Colonic mucosa (tissue), 4 donors: ENCODE results near the gene ARHGAP26. TPM values are rescaled to one million over a fixed set of nuclear protein-coding genes. Genes with fewer than 3 reads are reported as not detected.

Experiments used
- DNase-seq: peaks from one replicate; pipeline ENCODE4 v3.0.0-alpha.2; 2020
- H3K27ac ChIP-seq: fragments of 200-600 bp; one replicate; pipeline ENCODE4 v1.8.0; 2021
- H3K27me3 ChIP-seq: fragments of 200-600 bp; one replicate; pipeline ENCODE4 v1.8.0; 2021
- H3K36me3 ChIP-seq: fragments of 200-600 bp; one replicate; pipeline ENCODE4 v1.8.0; 2021
- H3K4me1 ChIP-seq: fragments of 200-600 bp; one replicate; pipeline ENCODE4 v1.8.0; 2021; ENCODE audit warnings: mild to moderate bottlenecking
- H3K4me3 ChIP-seq: fragments of 200-600 bp; one replicate; pipeline ENCODE4 v1.8.0; 2021
- H3K9ac ChIP-seq, 2 donors: one replicate each; pipeline ENCODE4 v1.7.0; 2013; ENCODE audit warnings: control low read depth in 2 of 2, low read depth in 2 of 2, low read length in 2 of 2
- H3K9me3 ChIP-seq: fragments of 200-600 bp; one replicate; pipeline ENCODE4 v1.8.0; 2021
- intact Hi-C: fragments of 100-400 bp; cut with DNase I; formaldehyde crosslinking; loops from one replicate; pipeline ENCODE4 v1.14.1; 2022
- total RNA-seq, 2 donors: library from RNA; stranded (reverse); fragmentation: NEBNext Ultra II Directional in 1 of 2; extraction: Animal tissue kit (Norgen Biotek cat#: 25700) in 1 of 2; gene quantifications; one replicate each; pipeline ENCODE4 v1.2.1, GENCODE V29; 2021
- TF ChIP-seq, protein P1 (sequence below): fragments of 200-600 bp; IDR thresholded peaks from one replicate; pipeline ENCODE4 v1.8.0; 2022; ENCODE audit warnings: antibody characterized with exemption, mild to moderate bottlenecking
- donor health status: healthy.
- donor health status: DM: no; HTN: no; CAD: no.
- donor health status: DM: no; HTN: no; CAD: no.

ARHGAP26 gene
- total RNA-seq, 2 donors from 2014 or later: 59.1 to 74.0 TPM

DNA sequence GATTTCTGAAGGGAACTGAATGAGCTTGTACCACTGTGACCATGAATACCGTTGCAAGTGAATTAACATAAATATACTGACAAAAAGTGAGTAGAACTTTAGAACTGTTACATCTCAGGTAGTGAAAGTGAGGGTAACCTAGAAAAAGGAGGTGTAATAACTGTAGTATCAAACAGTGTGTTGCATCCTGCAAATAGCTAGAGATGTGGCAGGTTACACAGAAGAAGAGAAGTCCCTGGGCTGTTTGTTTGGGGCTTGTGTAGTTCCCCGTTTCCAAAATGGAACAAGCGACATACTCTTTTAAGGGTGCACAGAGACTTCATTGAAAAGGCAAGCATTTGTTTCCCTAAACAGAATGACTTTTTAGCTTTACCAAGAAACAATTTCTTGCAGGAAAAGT, 418.5 kb downstream of the ARHGAP26 start:
- intact Hi-C loops: no loop called here
- no peak overlapping the region for H3K4me3 ChIP-seq
- TF ChIP-seq, protein P1, sequence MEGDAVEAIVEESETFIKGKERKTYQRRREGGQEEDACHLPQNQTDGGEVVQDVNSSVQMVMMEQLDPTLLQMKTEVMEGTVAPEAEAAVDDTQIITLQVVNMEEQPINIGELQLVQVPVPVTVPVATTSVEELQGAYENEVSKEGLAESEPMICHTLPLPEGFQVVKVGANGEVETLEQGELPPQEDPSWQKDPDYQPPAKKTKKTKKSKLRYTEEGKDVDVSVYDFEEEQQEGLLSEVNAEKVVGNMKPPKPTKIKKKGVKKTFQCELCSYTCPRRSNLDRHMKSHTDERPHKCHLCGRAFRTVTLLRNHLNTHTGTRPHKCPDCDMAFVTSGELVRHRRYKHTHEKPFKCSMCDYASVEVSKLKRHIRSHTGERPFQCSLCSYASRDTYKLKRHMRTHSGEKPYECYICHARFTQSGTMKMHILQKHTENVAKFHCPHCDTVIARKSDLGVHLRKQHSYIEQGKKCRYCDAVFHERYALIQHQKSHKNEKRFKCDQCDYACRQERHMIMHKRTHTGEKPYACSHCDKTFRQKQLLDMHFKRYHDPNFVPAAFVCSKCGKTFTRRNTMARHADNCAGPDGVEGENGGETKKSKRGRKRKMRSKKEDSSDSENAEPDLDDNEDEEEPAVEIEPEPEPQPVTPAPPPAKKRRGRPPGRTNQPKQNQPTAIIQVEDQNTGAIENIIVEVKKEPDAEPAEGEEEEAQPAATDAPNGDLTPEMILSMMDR: no peak

GRCh38 chr5:143190260-143190810, 420.2 kb downstream of the ARHGAP26 start:
- intact Hi-C loops: no loop called here
- no peak for DNase-seq
- H3K4me1 ChIP-seq: no peaks in the 10 kb centered on the region
- no peaks in the 10 kb centered on the region for H3K36me3 ChIP-seq
- H3K9me3 ChIP-seq: no peaks in the 10 kb centered on the region
- H3K9ac ChIP-seq: no peak overlapping the region
- TF ChIP-seq, protein P1: no peak
- H3K27ac ChIP-seq: no peak overlapping the region
- H3K27me3 ChIP-seq: no peaks in the 10 kb centered on the region
- H3K4me3 ChIP-seq: no peak overlapping the region

More for the DNA sequence above, 418.5 kb downstream of the ARHGAP26 start:
- DNase-seq: no peak
- no peak overlapping the region for H3K27ac ChIP-seq
- H3K27me3 ChIP-seq: no peaks in the 10 kb centered on the region
- no peaks in the 10 kb centered on the region for H3K36me3 ChIP-seq
- H3K4me1 ChIP-seq: no peaks in the 10 kb centered on the region
- H3K9ac ChIP-seq: no peak overlapping the region
- no peaks in the 10 kb centered on the region for H3K9me3 ChIP-seq

DNA sequence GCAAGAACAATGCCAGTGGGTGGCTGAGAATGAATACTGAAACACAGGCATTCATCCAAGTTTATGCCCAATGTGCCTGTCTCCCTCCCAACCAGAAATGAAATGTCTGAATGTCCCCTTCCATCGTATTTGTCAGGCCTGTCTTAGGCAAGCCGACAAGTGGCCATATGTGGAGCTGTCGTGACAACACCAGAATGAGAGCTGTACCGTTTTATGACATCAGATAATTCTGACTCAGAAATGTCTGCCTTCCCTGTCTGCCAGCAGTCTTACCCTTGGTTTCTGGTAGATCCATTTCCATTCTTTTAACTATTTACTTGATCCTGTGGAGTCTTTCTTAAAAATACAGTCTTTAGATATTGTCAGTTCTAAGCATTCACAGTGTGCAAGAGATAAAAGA, 421.5 kb downstream of the ARHGAP26 start:
- DNase-seq: no peak
- Histone ChIP-seq H3K9ac (no peak overlapping the region), H3K4me1 (no peaks in the 10 kb centered on the region), H3K36me3 (no peaks in the 10 kb centered on the region), H3K9me3 (no peaks in the 10 kb centered on the region), H3K4me3 (no peak overlapping the region), H3K27me3 (no peaks in the 10 kb centered on the region), H3K27ac (no peak overlapping the region)
- TF ChIP-seq, protein P1: no peak
- intact Hi-C loops: no loop called here

DNA sequence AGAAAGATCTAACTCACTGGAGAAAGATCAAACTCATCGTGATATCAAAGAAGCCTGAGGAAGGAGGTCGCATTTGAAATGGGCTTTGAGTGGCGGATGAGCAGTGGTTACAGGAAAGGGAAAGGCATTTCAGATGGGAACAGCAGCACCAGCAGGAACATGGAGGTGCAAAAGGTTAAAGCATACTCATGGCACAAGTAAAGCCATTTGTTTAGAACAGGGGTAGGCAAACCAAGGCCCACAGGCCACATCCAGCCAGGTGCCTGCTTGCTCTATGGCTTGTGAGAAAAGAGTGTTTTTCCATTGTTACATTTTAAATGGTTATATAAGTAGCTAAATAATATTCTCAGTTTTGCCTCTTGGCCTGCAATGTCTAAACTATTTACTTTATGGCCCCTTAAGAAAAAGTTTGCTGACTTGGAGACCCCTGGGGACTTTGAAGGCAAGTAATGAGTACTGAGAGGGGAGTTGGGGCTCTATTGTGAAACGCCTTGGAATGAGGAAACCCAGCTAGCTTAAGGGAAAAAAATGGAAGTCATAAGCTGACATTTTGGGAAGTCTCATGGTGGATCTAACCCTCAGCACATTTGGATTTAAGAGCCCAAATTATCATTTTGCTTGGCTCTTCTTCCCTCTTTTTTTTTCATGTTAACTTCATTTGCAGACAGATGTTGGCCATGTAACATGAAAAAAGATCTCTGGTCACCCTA, 422.2 kb downstream of the ARHGAP26 start:
- Histone ChIP-seq H3K9me3 (no peaks in the 10 kb centered on the region), H3K9ac (no peak overlapping the region), H3K27ac (no peak overlapping the region), H3K4me3 (no peak overlapping the region), H3K4me1 (no peaks in the 10 kb centered on the region), H3K36me3 (no peaks in the 10 kb centered on the region), H3K27me3 (no peaks in the 10 kb centered on the region)
- no peak for DNase-seq
- TF ChIP-seq, protein P1: no peak
- intact Hi-C loops: no loop called here

DNA sequence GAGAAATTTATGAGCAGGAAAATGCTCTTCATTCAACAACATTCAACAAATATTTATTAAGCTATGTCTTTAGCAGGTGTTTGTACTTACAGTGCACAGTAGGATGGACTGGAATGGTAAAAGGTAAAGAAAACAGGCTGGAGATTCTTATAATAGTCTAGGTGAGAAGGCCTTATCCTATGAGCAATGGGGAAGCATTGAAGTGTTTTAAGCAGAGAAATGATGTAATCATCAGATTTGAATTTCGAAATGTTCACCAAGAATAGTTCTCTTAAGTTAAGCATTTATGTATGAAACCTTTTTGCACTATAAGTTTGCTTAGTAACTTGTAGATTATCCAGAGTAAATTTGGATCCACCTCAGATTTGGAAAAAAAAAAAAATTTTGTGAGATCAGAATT, 424.0 kb downstream of the ARHGAP26 start:
- intact Hi-C loops: no loop called here
- Histone ChIP-seq H3K27me3 (no peaks in the 10 kb centered on the region), H3K27ac (no peak overlapping the region), H3K9ac (no peak overlapping the region), H3K36me3 (no peaks in the 10 kb centered on the region), H3K9me3 (no peaks in the 10 kb centered on the region), H3K4me1 (no peaks in the 10 kb centered on the region), H3K4me3 (no peak overlapping the region)
- DNase-seq: no peak
- TF ChIP-seq, protein P1: no peak
